ENCODE results near the gene TOGARAM2.

The TOGARAM2 gene

GRCh38 chr2:29000956-29001355 is 19.9 kb downstream of the TOGARAM2 start:
- TF ChIP-seq EGR1 (IDR thresholded peaks at IDR 0.05), result no peak
- no peak for TF ChIP-seq YY1 (IDR thresholded peaks at IDR 0.05; ENCODE audit: low read depth)
- no peak for TF ChIP-seq TCF12 (IDR thresholded peaks at IDR 0.05; ENCODE audit: low read depth)

- TF ChIP-seq YY1 (IDR thresholded peaks at IDR 0.05; ENCODE audit: low read depth) (no peak), ZBTB7A (IDR thresholded peaks at IDR 0.05; ENCODE audit: low read depth) (no peak), NFIC (IDR thresholded peaks at IDR 0.05) (no peak), TEAD4 (IDR thresholded peaks at IDR 0.05) (no peak), RAD21 (IDR thresholded peaks at IDR 0.05; ENCODE audit: low read depth) (no peak), CREB1 (IDR thresholded peaks at IDR 0.05; ENCODE audit: low read depth) (no peak), TCF12 (IDR thresholded peaks at IDR 0.05; ENCODE audit: low read depth) (no peak), FOXM1 (IDR thresholded peaks at IDR 0.05; ENCODE audit: borderline replicate concordance, low read depth) (no peak), EGR1 (IDR thresholded peaks at IDR 0.05) (no peak), REST (IDR thresholded peaks at IDR 0.05; ENCODE audit: low read depth) (no peak), TAF1 (IDR thresholded peaks at IDR 0.05; ENCODE audit: low read depth) (no peak), MAX (IDR thresholded peaks at IDR 0.05) (no peak)
Observed at GRCh38 chr2:29001806-29002205, 20.7 kb downstream of the TOGARAM2 start.

GRCh38 chr2:29004755-29005154 is 23.7 kb downstream of the TOGARAM2 start:
- TF ChIP-seq REST (IDR thresholded peaks at IDR 0.05; ENCODE audit: low read depth) (no peak), ZBTB7A (IDR thresholded peaks at IDR 0.05; ENCODE audit: low read depth) (no peak), TEAD4 (IDR thresholded peaks at IDR 0.05) (no peak), EP300 (IDR thresholded peaks at IDR 0.05; ENCODE audit: borderline replicate concordance) (no peak), RAD21 (IDR thresholded peaks at IDR 0.05; ENCODE audit: low read depth) (no peak), TCF12 (IDR thresholded peaks at IDR 0.05; ENCODE audit: low read depth) (no peak), YY1 (IDR thresholded peaks at IDR 0.05; ENCODE audit: low read depth) (no peak), USF1 (IDR thresholded peaks at IDR 0.05) (no peak), TAF1 (IDR thresholded peaks at IDR 0.05; ENCODE audit: low read depth) (no peak), CEBPB (IDR thresholded peaks at IDR 0.05) (no peak), CREB1 (IDR thresholded peaks at IDR 0.05; ENCODE audit: low read depth) (no peak)

GRCh38 chr2:29005331-29005730 is 24.2 kb downstream of the TOGARAM2 start:
- TF ChIP-seq ZBTB7A (IDR thresholded peaks at IDR 0.05; ENCODE audit: low read depth) (no peak), TAF1 (IDR thresholded peaks at IDR 0.05; ENCODE audit: low read depth) (no peak), NFIC (IDR thresholded peaks at IDR 0.05) (no peak), TCF12 (IDR thresholded peaks at IDR 0.05; ENCODE audit: low read depth) (no peak)

- TF ChIP-seq CREB1 (IDR thresholded peaks at IDR 0.05; ENCODE audit: low read depth), result no peak
- no peak for TF ChIP-seq TAF1 (IDR thresholded peaks at IDR 0.05; ENCODE audit: low read depth)
- TF ChIP-seq REST (IDR thresholded peaks at IDR 0.05; ENCODE audit: low read depth), result no peak
- TF ChIP-seq CEBPB (IDR thresholded peaks at IDR 0.05), result no peak
- no peak for TF ChIP-seq YY1 (IDR thresholded peaks at IDR 0.05; ENCODE audit: low read depth)
- TF ChIP-seq EP300 (IDR thresholded peaks at IDR 0.05; ENCODE audit: borderline replicate concordance), result no peak
- no peak for TF ChIP-seq EGR1 (IDR thresholded peaks at IDR 0.05)
- TF ChIP-seq FOXM1 (IDR thresholded peaks at IDR 0.05; ENCODE audit: borderline replicate concordance, low read depth), result no peak
- TF ChIP-seq RAD21 (IDR thresholded peaks at IDR 0.05; ENCODE audit: low read depth), result no peak
- no peak for TF ChIP-seq ZBTB7A (IDR thresholded peaks at IDR 0.05; ENCODE audit: low read depth)
- TF ChIP-seq NFIC (IDR thresholded peaks at IDR 0.05), result no peak
- TF ChIP-seq TEAD4 (IDR thresholded peaks at IDR 0.05), result no peak
- TF ChIP-seq TCF12 (IDR thresholded peaks at IDR 0.05; ENCODE audit: low read depth), result no peak
- TF ChIP-seq USF1 (IDR thresholded peaks at IDR 0.05), result no peak
- TF ChIP-seq MAX (IDR thresholded peaks at IDR 0.05), result no peak
Observed at GRCh38 chr2:29006092-29006979, 25.2 kb downstream of the TOGARAM2 start.
